ENCODE measurements around the gene FBXO38. TPM values are rescaled to one million over a fixed set of nuclear protein-coding genes. Genes with fewer than 3 reads are reported as not detected.

Gene FBXO38
- total and polyA plus RNA-seq, 2 donors (not counting 1 experiment from before 2014, with no cell fraction given), result 14.4 to 97.0 TPM

DNA sequence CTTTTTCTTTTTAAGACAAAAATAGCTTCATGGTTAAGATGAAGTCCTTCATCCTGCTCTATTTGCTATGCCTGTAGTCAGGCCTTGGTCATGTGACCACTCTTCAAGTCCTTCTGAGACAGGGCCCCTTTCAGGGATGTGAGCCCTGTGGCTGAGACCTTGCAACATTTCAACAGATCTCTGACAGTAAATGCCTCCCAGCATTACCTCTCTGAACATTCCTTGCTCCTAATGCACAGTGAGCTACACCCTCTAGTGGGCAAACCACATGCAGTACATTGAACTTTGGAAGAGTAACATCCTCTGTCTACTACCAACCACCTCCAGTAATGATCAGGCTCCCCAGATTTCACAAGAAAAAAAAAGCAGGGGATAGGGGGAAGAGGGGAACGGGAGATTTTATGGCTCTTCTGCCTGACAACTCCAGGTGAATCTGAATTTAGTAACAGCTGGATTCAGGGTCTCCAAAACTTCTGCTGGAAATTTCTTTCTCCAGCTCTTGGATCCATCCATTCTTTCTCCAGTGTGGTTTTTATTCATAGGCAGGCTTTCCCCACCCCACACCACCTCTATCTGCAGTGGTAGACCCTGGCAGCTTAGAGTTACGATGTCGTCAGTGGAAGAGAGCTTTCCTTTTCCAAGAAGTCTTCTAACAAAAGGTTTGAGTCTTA, 8.9 kb upstream of the FBXO38 start:
- Mint-ChIP-seq H3K4me3 (no peak overlapping the region), H3K27ac (no peak overlapping the region), H3K9me3 (ENCODE audit: insufficient read depth) (no peaks in the 10 kb centered on the region), H3K4me1 (no peaks in the 10 kb centered on the region), H3K27me3 (no peaks in the 10 kb centered on the region)
- peaks cover 0 to 7% (median 6%) of the 10 kb centered on the region in 3 donors for H3K9me3 ChIP-seq (ENCODE audit: control extremely low read depth in 1 of 3, control insufficient read depth in 2 of 3, insufficient read depth in 1 of 3, low read length in 2 of 3)
- no peaks in the 10 kb centered on the region for H4K20me1 ChIP-seq (ENCODE audit: control insufficient read depth, insufficient read depth, low read length, poor library complexity, severe bottlenecking)
- intact Hi-C loops (cut with micrococcal nuclease), result no loop called here
- no peak overlapping the region for H2AFZ ChIP-seq (ENCODE audit: insufficient read depth, low read depth, low read length, poor library complexity, severe bottlenecking)
- H3K36me3 ChIP-seq (replicated peaks in 1 of 2; ENCODE audit: control extremely low read depth in 1 of 2, control insufficient read depth in 1 of 2, extremely low read depth in 1 of 2, insufficient read depth in 2 of 2, low read length in 1 of 2), result no peaks in the 10 kb centered on the region
- no CpG with 5 or more reads among the region's 3 CpGs for WGBS (ENCODE audit: insufficient coverage)
- no peak overlapping the region for H3K9ac ChIP-seq (ENCODE audit: low read length)
- ATAC-seq (ENCODE audit: low read depth) (peak; percentile 28), DNase-seq (no peak)
- no peaks in the 10 kb centered on the region for H3K27me3 ChIP-seq (replicated peaks in 1 of 4; ENCODE audit: control extremely low read depth in 1 of 4, control insufficient read depth in 3 of 4, insufficient read depth in 4 of 4, low read length in 3 of 4)
- H3K4me1 ChIP-seq (ENCODE audit: control insufficient read depth in 2 of 2, insufficient read depth in 2 of 2, low read length in 2 of 2), result no peaks in the 10 kb centered on the region
- H3K79me2 ChIP-seq (ENCODE audit: control insufficient read depth, insufficient read depth, low read length), result no peaks in the 10 kb centered on the region
- no peak overlapping the region for H3K27ac ChIP-seq (ENCODE audit: low read length in 2 of 2)
- no peak overlapping the region for H3K4me3 ChIP-seq (ENCODE audit: control extremely low read depth in 1 of 5, extremely low read depth in 1 of 5, insufficient read depth in 1 of 5, low read depth in 2 of 5, low read length in 4 of 5)
- POLR2A ChIA-PET, result no interaction called here
- no peak overlapping the region for H3K4me2 ChIP-seq (replicated peaks; ENCODE audit: low read depth, low read length, poor library complexity, severe bottlenecking)
- CTCF ChIA-PET, result interaction anchor here (0.8 to 1.4 kb wide), 2 partner anchors 9 to 35 kb away, joined by 3 read pairs; no protein-coding TSS in a partner anchor
- TF ChIP-seq, protein P1, sequence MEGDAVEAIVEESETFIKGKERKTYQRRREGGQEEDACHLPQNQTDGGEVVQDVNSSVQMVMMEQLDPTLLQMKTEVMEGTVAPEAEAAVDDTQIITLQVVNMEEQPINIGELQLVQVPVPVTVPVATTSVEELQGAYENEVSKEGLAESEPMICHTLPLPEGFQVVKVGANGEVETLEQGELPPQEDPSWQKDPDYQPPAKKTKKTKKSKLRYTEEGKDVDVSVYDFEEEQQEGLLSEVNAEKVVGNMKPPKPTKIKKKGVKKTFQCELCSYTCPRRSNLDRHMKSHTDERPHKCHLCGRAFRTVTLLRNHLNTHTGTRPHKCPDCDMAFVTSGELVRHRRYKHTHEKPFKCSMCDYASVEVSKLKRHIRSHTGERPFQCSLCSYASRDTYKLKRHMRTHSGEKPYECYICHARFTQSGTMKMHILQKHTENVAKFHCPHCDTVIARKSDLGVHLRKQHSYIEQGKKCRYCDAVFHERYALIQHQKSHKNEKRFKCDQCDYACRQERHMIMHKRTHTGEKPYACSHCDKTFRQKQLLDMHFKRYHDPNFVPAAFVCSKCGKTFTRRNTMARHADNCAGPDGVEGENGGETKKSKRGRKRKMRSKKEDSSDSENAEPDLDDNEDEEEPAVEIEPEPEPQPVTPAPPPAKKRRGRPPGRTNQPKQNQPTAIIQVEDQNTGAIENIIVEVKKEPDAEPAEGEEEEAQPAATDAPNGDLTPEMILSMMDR (IDR thresholded peaks at IDR 0.05), result no peak
- no peak for TF ChIP-seq EZH2 (IDR thresholded peaks at IDR 0.05; ENCODE audit: borderline replicate concordance, insufficient read depth, low read depth, low read length, poor library complexity, severe bottlenecking)

DNA sequence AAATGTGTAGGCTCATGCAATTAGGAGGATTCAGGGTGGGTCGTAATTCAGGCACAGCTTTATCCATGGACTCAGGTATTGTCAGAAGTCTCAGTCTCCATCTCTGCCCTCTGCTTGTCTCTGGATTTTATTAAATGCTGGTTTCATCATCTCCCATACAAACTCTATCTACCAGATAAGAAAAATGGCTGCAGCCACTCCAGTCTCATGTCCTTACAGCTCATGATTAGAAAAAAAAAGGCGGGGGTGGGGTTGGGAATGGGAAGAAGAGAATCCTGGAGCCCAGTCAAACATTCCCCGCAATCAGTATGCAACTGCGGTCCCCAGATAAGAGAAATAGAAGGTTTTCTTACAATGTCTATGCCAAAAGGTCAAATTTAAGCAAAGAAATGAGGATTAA, 7.6 kb upstream of the FBXO38 start:
- ChIA-PET CTCF (no interaction called here), POLR2A (no interaction called here)
- Histone ChIP-seq H3K36me3 (replicated peaks in 1 of 2; ENCODE audit: control extremely low read depth in 1 of 2, control insufficient read depth in 1 of 2, extremely low read depth in 1 of 2, insufficient read depth in 2 of 2, low read length in 1 of 2) (no peaks in the 10 kb centered on the region), H4K20me1 (ENCODE audit: control insufficient read depth, insufficient read depth, low read length, poor library complexity, severe bottlenecking) (no peaks in the 10 kb centered on the region), H2AFZ (ENCODE audit: insufficient read depth, low read depth, low read length, poor library complexity, severe bottlenecking) (no peak overlapping the region), H3K27me3 (replicated peaks in 1 of 4; ENCODE audit: control extremely low read depth in 1 of 4, control insufficient read depth in 3 of 4, insufficient read depth in 4 of 4, low read length in 3 of 4) (no peaks in the 10 kb centered on the region), H3K9ac (ENCODE audit: low read length) (no peak overlapping the region), H3K4me3 (ENCODE audit: control extremely low read depth in 1 of 5, extremely low read depth in 1 of 5, insufficient read depth in 1 of 5, low read depth in 2 of 5, low read length in 4 of 5) (no peak overlapping the region), H3K79me2 (ENCODE audit: control insufficient read depth, insufficient read depth, low read length) (no peaks in the 10 kb centered on the region), H3K4me2 (replicated peaks; ENCODE audit: low read depth, low read length, poor library complexity, severe bottlenecking) (no peak overlapping the region), H3K9me3 (ENCODE audit: control extremely low read depth in 1 of 3, control insufficient read depth in 2 of 3, insufficient read depth in 1 of 3, low read length in 2 of 3) (peaks cover 0 to 7% (median 6%) of the 10 kb centered on the region in 3 donors), H3K27ac (ENCODE audit: low read length in 2 of 2) (no peak overlapping the region), H3K4me1 (ENCODE audit: control insufficient read depth in 2 of 2, insufficient read depth in 2 of 2, low read length in 2 of 2) (no peaks in the 10 kb centered on the region)
- TF ChIP-seq, protein P1 (IDR thresholded peaks at IDR 0.05), result no peak
- TF ChIP-seq EZH2 (IDR thresholded peaks at IDR 0.05; ENCODE audit: borderline replicate concordance, insufficient read depth, low read depth, low read length, poor library complexity, severe bottlenecking), result no peak
- Mint-ChIP-seq H3K4me3 (no peak overlapping the region), H3K27me3 (no peaks in the 10 kb centered on the region), H3K27ac (no peak overlapping the region), H3K4me1 (no peaks in the 10 kb centered on the region), H3K9me3 (ENCODE audit: insufficient read depth) (no peaks in the 10 kb centered on the region)
- DNase-seq, result no peak
- no peak for ATAC-seq (ENCODE audit: low read depth)
- intact Hi-C loops (cut with micrococcal nuclease), result no loop called here
- 100% methylated on average over 1 of the region's 4 CpGs for WGBS (ENCODE audit: insufficient coverage)
